Heart left ventricle (tissue), 13 donors: Measurements from ENCODE around the gene WNT6.

Experiments
- POLR2A ChIP-seq, 2 donors: fragments of 450-650 bp; IDR thresholded peaks; one replicate each; pipeline ENCODE4 v1.6.1; 2017; ENCODE audit warnings: antibody characterized with exemption in 2 of 2, mild to moderate bottlenecking in 2 of 2, moderate library complexity in 2 of 2
- TF ChIP-seq, protein P1 (sequence below), 12 donors: fragments of 200-600 bp; sonication (generic) in 4 of 12; IDR thresholded peaks; one replicate each; pipeline versions ENCODE4 v1.5.0 to v1.8.0; 2018 to 2022; ENCODE audit warnings: antibody characterized with exemption in 12 of 12, mild to moderate bottlenecking in 5 of 12
- donor health status: ischemic (EF 13 %, LVEDD 7.1; RV severe dilation, severe dysfunction).
- donor health status: DM: no; HTN: yes; CAD: no.
- donor health status: DM: no; HTN: no; CAD: no.
- donor health status: ischemic (EF 25% LVEDD 6.9; RV normal size, moderate dysfunction).
- donor health status: ischemic (EF 25% LVEDD 5.7; RV mildly dilated, moderate dysfunction).
- donor health status: ischemic (EF 35%, LVEDD 5.7; RV mildly dilated, moderate dysfunction).
- donor health status: nonischemic (EF 11% LVEDD 7.7; RV severe dilation, severe dysfunction).
- donor health status: DM: yes; HTN: yes; CAD: no.
- donor health status: PGD.
- donor health status: ischemic (EF 29% LVEDD 5.4; RV normal size, mild dysfunction).
- donor health status: nonischemic (EF 23%, LVEDD 6.1; RV moderate dilation, normal function).

DNA sequence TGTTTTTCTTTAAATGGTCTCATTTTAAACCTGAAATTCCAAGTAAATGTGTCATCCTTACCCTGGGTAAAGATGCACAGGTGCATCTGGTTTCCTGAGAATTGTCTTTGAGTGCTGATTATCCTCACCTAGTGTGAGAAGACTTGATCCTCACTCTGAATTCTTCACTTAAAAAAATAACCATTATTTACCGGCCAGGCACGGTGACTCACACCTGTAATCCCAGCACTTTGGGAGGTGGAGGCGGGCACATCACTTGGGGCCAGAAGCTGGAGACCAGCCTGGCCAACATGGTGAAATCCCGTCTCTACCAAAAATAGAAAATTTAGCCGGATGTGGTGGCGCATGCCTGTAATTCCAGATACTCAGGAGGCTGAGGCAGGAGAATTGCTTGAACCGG lies 9.9 kb upstream of the WNT6 start:
- TF ChIP-seq, protein P1, sequence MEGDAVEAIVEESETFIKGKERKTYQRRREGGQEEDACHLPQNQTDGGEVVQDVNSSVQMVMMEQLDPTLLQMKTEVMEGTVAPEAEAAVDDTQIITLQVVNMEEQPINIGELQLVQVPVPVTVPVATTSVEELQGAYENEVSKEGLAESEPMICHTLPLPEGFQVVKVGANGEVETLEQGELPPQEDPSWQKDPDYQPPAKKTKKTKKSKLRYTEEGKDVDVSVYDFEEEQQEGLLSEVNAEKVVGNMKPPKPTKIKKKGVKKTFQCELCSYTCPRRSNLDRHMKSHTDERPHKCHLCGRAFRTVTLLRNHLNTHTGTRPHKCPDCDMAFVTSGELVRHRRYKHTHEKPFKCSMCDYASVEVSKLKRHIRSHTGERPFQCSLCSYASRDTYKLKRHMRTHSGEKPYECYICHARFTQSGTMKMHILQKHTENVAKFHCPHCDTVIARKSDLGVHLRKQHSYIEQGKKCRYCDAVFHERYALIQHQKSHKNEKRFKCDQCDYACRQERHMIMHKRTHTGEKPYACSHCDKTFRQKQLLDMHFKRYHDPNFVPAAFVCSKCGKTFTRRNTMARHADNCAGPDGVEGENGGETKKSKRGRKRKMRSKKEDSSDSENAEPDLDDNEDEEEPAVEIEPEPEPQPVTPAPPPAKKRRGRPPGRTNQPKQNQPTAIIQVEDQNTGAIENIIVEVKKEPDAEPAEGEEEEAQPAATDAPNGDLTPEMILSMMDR (IDR thresholded peaks at IDR 0.05): no peak
- TF ChIP-seq POLR2A (IDR thresholded peaks at IDR 0.05): no peak
